ENCODE measurements around the gene KDM2B.
"Not testable (repeated sequence)": the region's sequence is repeated elsewhere in the genome, so short reads cannot be mapped to it uniquely, and the experiment has no call there.

The KDM2B gene

GRCh38 chr12:121495746-121496145, 85.1 kb downstream of the KDM2B start:
- TF ChIP-seq, protein P1, sequence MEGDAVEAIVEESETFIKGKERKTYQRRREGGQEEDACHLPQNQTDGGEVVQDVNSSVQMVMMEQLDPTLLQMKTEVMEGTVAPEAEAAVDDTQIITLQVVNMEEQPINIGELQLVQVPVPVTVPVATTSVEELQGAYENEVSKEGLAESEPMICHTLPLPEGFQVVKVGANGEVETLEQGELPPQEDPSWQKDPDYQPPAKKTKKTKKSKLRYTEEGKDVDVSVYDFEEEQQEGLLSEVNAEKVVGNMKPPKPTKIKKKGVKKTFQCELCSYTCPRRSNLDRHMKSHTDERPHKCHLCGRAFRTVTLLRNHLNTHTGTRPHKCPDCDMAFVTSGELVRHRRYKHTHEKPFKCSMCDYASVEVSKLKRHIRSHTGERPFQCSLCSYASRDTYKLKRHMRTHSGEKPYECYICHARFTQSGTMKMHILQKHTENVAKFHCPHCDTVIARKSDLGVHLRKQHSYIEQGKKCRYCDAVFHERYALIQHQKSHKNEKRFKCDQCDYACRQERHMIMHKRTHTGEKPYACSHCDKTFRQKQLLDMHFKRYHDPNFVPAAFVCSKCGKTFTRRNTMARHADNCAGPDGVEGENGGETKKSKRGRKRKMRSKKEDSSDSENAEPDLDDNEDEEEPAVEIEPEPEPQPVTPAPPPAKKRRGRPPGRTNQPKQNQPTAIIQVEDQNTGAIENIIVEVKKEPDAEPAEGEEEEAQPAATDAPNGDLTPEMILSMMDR (conservative IDR thresholded peaks at IDR 0.05), result no peak
- TF ChIP-seq ZFX (IDR thresholded peaks at IDR 0.05), result no peak

DNA sequence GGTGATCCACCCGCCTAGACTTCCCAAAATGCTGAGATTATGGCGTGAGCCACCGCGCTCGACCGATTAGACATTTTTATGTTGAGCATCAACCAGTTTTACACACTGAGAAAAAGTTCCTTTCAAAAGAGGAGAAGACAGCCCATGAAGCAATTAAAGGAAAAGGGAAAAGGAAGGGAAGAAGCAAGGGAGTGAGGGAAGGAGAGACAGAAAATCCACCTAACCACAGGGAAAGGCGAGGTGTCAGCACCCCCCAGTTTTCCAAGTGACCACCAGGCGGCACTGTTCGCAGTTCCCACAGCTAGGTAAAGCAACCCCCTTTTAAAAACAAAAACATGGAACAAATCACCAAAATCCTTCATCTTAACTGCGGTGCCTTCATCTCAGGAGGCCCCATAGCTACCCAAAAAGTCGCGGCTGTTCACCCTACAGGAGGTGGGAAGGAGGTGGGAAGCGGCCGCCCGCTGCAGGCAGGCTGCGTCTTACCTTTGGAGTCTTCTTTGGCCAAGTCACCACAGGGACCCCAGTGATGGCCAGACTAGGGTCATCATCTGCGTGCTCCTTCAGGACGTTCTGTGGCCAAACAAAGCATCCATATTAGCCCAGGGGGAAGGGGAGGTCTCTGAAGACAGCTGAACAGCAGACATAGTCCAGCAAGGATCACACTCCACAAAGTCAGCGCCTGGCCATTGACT, 86.6 kb downstream of the KDM2B start:
- TF ChIP-seq, protein P1 (conservative IDR thresholded peaks at IDR 0.05), result peak; percentile 91
- TF ChIP-seq ZFX (IDR thresholded peaks at IDR 0.05), result no peak
- H3K27ac ChIP-seq, result no peak overlapping the region

More at GRCh38 chr12:121495746-121496145, 85.1 kb downstream of the KDM2B start:
- H3K27ac ChIP-seq, result no peak overlapping the region

DNA sequence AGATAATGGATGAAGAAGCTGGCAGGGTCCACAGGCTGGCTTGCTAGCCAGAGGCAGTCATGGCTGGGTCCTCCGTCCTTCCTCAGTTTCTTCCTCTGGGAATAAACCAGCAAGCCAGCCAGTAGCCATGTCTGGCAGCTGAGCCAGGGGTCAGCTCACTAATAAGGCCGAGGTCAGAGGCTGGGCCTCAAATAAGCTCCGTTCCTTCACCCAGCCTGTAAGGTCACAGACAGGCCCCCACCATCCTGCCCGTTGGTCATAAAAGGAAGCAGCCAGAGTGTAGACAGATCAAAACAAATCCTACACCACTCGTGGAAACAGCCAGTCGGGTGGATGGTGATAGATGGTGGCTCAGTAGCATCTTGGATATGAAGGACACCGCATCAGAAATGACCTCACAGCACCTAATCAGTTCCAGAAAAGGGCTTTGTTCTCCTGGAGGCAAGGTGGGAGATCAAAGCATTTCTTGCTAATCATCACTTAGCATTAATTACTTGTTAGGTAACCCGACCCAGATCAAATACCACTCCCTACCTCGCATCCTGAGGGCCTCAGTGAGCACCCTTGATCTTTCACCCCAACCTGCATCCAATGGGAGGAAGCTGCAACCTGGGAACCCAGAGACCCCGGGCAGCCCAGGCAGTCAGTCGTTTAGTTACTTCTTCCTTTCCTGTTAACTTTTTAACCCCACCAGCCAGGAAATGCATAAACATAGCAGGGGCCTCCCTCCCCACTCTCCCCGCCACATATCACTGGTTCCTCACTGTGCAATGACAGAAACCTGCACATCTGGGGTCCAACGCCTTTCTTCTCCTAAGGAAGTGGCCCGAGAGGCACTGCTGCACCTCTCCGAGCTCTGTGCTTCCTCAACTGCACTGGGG, 90.2 kb downstream of the KDM2B start:
- no peak for TF ChIP-seq ZFX (IDR thresholded peaks at IDR 0.05)
- TF ChIP-seq, protein P1 (conservative IDR thresholded peaks at IDR 0.05), result no peak
- no peak overlapping the region for H3K27ac ChIP-seq

DNA sequence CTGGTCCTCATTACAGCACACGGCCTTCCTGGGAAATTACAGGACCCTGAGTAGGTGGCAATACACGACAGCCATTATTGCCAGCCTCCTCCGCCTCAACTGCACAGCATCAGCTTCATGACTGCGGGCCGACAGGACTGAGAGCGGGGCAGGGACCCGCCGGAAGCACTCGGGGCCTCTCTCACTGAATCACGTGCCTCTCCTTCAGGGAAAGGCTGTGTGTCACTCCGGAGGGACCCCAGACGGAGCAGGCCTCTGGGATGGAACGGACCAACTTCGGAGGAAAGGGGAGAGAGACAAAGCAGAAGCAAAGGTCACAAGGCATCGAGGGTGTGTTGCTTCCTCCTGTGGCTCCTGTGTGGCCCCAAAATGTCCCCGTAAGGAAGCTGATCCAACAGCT, 90.9 kb downstream of the KDM2B start:
- no peak overlapping the region for H3K27ac ChIP-seq
- TF ChIP-seq, protein P1 (conservative IDR thresholded peaks at IDR 0.05), result no peak
- TF ChIP-seq ZFX (IDR thresholded peaks at IDR 0.05), result no peak

GRCh38 chr12:121484967-121485366, 95.9 kb downstream of the KDM2B start:
- H3K27ac ChIP-seq, result no peak overlapping the region
- TF ChIP-seq ZFX (IDR thresholded peaks at IDR 0.05), result no peak
- TF ChIP-seq, protein P1 (conservative IDR thresholded peaks at IDR 0.05), result no peak

- H3K27ac ChIP-seq, result not testable (repeated sequence)
These were observed 96.3 kb downstream of the KDM2B start for GRCh38 chr12:121484564-121484963.

DNA sequence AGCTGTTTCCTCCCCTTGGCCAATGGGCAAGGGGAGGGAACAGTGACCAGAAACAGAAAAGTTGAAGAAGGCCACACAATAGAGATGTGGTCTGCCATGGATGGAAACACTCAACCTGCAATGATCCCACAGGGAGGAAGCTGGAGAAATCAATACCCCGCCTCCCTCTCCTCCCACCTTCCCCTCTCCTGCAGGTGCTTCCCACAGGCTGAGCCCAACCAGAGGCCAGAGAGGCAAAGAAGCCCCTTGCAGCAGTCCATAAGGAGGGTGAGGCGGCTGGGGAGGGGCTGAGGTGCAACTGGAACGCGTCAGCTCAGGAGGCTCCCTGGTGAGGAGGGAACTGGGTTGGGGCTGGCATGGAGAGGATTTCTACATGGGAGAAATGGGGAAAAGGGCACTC, 96.9 kb downstream of the KDM2B start:
- no peak for TF ChIP-seq ZFX (IDR thresholded peaks at IDR 0.05)
- TF ChIP-seq, protein P1 (conservative IDR thresholded peaks at IDR 0.05), result no peak
- no peak overlapping the region for H3K27ac ChIP-seq
